ENCODE measurements around the gene NYAP2. TPM values are rescaled to one million over a fixed set of nuclear protein-coding genes. Genes with fewer than 3 reads are reported as not detected.

Gene NYAP2
- polyA plus RNA-seq, 1 donor from 2014 or later, result not detected

DNA sequence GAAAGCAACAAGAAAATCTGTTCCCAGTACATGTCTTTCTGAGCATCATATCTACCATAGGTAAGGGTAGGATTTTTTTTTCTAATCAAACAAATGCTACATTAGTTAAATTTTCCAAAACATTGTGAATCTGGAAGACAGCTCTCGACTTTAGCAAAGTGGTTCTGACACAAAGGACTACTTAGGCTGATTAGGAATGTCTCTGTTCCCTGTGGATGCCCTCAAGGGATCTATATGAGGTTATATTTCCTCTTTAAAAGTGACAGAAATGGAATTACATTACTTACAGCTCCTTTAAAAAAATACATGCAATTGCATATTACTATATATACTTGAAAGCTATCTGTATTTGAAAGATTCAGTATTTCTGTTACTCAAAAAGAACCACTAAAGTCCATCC lies 15.4 kb downstream of the NYAP2 start:
- H3K36me3 Mint-ChIP-seq, result no peaks in the 10 kb centered on the region
- H3K27me3 Mint-ChIP-seq, result peaks cover 2% of the 10 kb centered on the region
- no peaks in the 10 kb centered on the region for H3K9me3 Mint-ChIP-seq
- no peaks in the 10 kb centered on the region for H3K4me1 Mint-ChIP-seq
- no peak overlapping the region for H3K4me3 Mint-ChIP-seq
- H3K27ac Mint-ChIP-seq, result no peak overlapping the region

DNA sequence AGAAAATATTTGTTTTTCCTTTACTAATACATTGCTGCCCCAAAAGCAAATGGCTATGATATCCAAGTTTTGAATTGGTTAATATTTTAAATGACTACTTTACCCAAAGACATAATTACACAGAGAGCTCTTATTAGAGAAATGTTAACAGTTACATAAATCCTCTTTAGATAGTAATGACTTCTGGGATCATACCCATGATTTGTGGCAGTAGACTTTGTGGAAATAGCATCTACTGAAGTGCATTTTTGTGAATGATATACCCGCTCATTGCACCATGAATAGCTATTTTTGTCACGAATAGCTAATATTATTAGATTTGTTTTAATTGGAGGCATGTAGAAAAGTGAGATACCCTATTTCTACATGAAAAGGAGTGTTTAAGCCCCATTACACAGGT lies 15.8 kb downstream of the NYAP2 start:
- peaks cover 2% of the 10 kb centered on the region for H3K27me3 Mint-ChIP-seq
- no peak overlapping the region for H3K4me3 Mint-ChIP-seq
- H3K36me3 Mint-ChIP-seq, result no peaks in the 10 kb centered on the region
- H3K9me3 Mint-ChIP-seq, result no peaks in the 10 kb centered on the region
- no peak overlapping the region for H3K27ac Mint-ChIP-seq
- H3K4me1 Mint-ChIP-seq, result no peaks in the 10 kb centered on the region

DNA sequence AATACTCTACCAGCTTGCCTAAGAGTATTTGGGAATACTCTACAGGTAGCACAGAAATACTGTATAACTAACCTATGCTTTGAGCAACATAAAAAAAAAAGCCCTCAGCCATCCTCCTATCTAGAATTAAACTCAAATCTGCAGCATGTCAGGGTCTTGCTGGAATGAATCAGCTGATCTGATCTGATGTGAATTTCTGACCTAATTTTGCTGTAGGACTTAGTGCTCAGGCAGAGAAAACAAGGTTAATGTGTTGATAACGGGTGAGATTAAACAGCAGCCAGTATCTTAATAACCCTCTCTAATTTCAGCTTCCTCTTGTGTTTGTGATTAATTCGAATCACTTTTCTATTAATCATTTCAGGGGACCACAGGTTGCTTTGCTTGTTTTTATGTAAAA lies 16.3 kb downstream of the NYAP2 start:
- no peaks in the 10 kb centered on the region for H3K9me3 Mint-ChIP-seq
- peaks cover 2% of the 10 kb centered on the region for H3K27me3 Mint-ChIP-seq
- H3K4me1 Mint-ChIP-seq, result no peaks in the 10 kb centered on the region
- no peaks in the 10 kb centered on the region for H3K36me3 Mint-ChIP-seq
- H3K27ac Mint-ChIP-seq, result no peak overlapping the region
- no peak overlapping the region for H3K4me3 Mint-ChIP-seq

DNA sequence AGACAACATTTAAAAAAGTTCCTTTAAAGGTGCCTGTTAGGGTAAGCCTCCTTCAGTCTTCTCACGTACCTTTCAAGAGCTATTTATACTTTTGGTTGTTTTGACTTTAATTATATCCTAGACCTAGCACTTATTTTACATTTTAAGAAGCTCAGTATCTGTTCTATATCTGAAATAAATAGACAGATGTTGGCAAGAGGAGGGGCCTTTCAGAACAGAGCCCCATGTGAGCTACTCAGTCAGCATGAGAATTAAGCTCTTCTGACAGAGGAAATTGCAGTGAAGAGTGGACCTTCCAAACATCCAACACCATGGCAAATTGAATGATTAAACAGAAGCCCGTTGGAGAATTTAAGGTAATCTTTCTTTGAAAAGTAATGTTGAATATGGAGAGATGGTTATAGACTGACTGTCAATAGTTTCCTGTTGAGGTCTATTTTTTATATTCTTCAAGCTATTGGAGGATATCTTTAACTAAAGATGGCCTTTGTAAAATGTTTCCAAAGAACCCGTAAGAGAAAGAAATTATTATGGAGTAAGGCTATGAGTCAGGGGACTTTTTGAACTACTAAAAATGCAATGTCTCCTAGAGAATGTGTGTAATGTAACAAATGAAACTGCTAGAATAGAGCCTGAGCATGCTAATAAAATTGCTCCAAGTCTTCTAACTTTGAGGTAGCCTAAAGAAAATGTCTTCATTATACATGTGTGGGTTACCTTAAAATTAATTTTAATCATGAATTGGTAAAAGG lies 17.3 kb downstream of the NYAP2 start:
- Mint-ChIP-seq H3K27me3 (no peaks in the 10 kb centered on the region), H3K36me3 (no peaks in the 10 kb centered on the region), H3K4me3 (no peak overlapping the region), H3K27ac (no peak overlapping the region), H3K9me3 (no peaks in the 10 kb centered on the region), H3K4me1 (no peaks in the 10 kb centered on the region)

DNA sequence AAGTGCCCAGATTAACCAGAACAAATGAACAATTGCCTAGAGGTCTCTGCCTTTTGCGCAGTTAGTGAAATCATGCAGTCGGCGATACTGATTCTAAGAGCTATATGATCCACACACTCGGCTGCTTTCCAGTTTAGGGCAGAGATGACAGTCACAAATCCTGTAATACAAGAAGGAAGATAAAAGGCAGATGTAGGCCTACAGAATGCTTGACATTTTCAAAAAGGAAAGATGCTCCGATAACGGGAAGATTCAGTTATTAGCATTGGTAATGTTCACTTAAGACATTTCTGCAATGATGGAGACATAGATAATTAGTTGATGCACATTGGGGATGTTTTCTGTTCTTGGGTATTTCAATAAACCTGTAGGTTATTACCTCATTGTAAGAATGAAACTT lies 19.5 kb downstream of the NYAP2 start:
- no peak overlapping the region for H3K27ac Mint-ChIP-seq
- H3K9me3 Mint-ChIP-seq, result no peaks in the 10 kb centered on the region
- H3K4me3 Mint-ChIP-seq, result no peak overlapping the region
- peaks cover 2% of the 10 kb centered on the region for H3K27me3 Mint-ChIP-seq
- no peaks in the 10 kb centered on the region for H3K36me3 Mint-ChIP-seq
- H3K4me1 Mint-ChIP-seq, result no peaks in the 10 kb centered on the region

DNA sequence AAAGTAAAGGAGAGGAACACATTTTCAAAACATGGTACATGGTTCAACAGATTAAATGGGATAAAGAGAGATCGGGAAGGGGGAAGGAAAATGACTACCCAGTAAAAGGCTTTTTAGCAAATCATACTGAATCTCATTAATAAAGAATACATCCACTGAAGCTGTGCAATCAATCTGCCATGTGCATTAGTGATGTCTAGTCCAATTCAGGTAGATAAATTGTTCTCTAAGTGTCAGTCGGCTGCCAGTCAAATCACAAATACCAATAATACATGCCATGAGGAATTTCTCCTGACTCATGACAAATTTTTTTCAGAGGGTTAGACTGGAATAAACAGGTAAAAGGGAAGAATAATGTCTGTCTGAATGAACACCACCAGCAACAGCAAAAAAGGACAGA lies 22.6 kb downstream of the NYAP2 start:
- Mint-ChIP-seq H3K4me3 (no peak overlapping the region), H3K4me1 (no peaks in the 10 kb centered on the region), H3K36me3 (no peaks in the 10 kb centered on the region), H3K9me3 (peaks cover 0 to 1% (median 0%) of the 10 kb centered on the region in 3 donors), H3K27ac (no peak overlapping the region), H3K27me3 (peaks cover 2% of the 10 kb centered on the region)

GRCh38 chr2:225425284-225425683 lies 25.8 kb downstream of the NYAP2 start:
- Mint-ChIP-seq H3K27ac (no peak overlapping the region), H3K27me3 (peaks cover 4% of the 10 kb centered on the region), H3K9me3 (peaks cover 0 to 1% (median 0%) of the 10 kb centered on the region in 3 donors), H3K4me1 (no peaks in the 10 kb centered on the region), H3K36me3 (no peaks in the 10 kb centered on the region), H3K4me3 (no peak overlapping the region)

GRCh38 chr2:225428360-225428759 lies 28.9 kb downstream of the NYAP2 start:
- H3K27me3 Mint-ChIP-seq, result peaks cover 2% of the 10 kb centered on the region
- H3K27ac Mint-ChIP-seq, result no peak overlapping the region
- no peak overlapping the region for H3K4me3 Mint-ChIP-seq
- peaks cover 0 to 3% (median 0%) of the 10 kb centered on the region in 3 donors for H3K9me3 Mint-ChIP-seq
- no peaks in the 10 kb centered on the region for H3K36me3 Mint-ChIP-seq
- H3K4me1 Mint-ChIP-seq, result no peaks in the 10 kb centered on the region

GRCh38 chr2:225429717-225430116 lies 30.2 kb downstream of the NYAP2 start:
- Mint-ChIP-seq H3K4me1 (no peaks in the 10 kb centered on the region), H3K9me3 (peaks cover 0 to 3% (median 0%) of the 10 kb centered on the region in 3 donors), H3K36me3 (no peaks in the 10 kb centered on the region), H3K27me3 (peaks cover 2% of the 10 kb centered on the region), H3K4me3 (no peak overlapping the region), H3K27ac (no peak overlapping the region)

GRCh38 chr2:225431105-225431863 lies 31.8 kb downstream of the NYAP2 start:
- Mint-ChIP-seq H3K4me1 (no peaks in the 10 kb centered on the region), H3K36me3 (no peaks in the 10 kb centered on the region), H3K27ac (no peak overlapping the region), H3K4me3 (no peak overlapping the region), H3K9me3 (peaks cover 0 to 2% (median 0%) of the 10 kb centered on the region in 3 donors), H3K27me3 (peaks cover 2% of the 10 kb centered on the region)

GRCh38 chr2:225434014-225434413 lies 34.5 kb downstream of the NYAP2 start:
- no peak overlapping the region for H3K4me3 Mint-ChIP-seq
- H3K4me1 Mint-ChIP-seq, result peaks cover 0 to 3% (median 1%) of the 10 kb centered on the region in 3 donors
- no peak overlapping the region for H3K27ac Mint-ChIP-seq
- H3K36me3 Mint-ChIP-seq, result no peaks in the 10 kb centered on the region
- H3K27me3 Mint-ChIP-seq, result no peaks in the 10 kb centered on the region
- H3K9me3 Mint-ChIP-seq, result peaks cover 0 to 3% (median 0%) of the 10 kb centered on the region in 3 donors

GRCh38 chr2:225437319-225437718 lies 37.8 kb downstream of the NYAP2 start:
- Mint-ChIP-seq H3K36me3 (no peaks in the 10 kb centered on the region), H3K27me3 (peaks cover 4% of the 10 kb centered on the region), H3K4me1 (peaks cover 0 to 3% (median 1%) of the 10 kb centered on the region in 3 donors), H3K27ac (no peak overlapping the region), H3K4me3 (no peak overlapping the region), H3K9me3 (peaks cover 0 to 7% (median 4%) of the 10 kb centered on the region in 3 donors)

DNA sequence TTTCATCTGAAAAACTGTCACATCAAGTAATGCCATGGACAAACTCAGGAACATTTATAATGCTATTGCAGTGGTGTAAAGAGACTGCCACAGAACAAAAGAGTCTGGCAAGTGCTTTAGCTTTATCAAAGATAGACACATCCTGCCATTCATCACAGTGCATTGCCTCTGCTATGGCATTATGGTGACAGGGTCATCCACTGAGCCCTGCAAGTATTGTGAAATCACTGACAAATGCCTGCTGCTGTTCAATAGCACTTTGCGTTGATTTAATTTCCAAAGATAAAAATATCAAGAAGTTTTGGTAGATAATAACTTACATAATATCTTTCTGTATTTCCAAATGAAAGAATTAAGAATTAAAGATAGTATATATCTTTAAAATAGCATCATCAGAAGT lies 38.7 kb downstream of the NYAP2 start:
- H3K4me1 Mint-ChIP-seq, result peaks cover 0 to 3% (median 1%) of the 10 kb centered on the region in 3 donors
- no peak overlapping the region for H3K27ac Mint-ChIP-seq
- H3K27me3 Mint-ChIP-seq, result peaks cover 4% of the 10 kb centered on the region
- H3K36me3 Mint-ChIP-seq, result no peaks in the 10 kb centered on the region
- H3K4me3 Mint-ChIP-seq, result no peak overlapping the region
- H3K9me3 Mint-ChIP-seq, result peaks cover 0 to 6% (median 4%) of the 10 kb centered on the region in 3 donors

DNA sequence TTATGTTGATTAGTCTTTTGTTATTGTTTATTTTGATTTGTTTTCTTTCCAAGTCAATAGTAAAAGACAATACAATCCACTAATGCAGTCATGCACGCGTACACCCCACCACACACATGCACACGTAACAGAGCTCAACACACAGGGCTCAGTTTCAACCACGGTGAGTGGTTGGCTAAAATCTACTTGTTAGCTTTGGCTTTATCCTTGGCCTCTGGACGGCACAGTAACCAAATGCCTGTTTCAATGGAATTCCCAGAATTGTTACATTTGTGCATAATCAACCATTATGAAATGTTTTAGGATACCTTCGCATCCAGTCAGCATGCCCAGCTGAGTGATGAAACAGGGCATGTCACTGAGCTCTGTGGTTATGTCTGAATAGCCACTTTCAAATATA lies 53.2 kb downstream of the NYAP2 start:
- Mint-ChIP-seq H3K4me3 (no peak overlapping the region), H3K4me1 (no peaks in the 10 kb centered on the region), H3K36me3 (no peaks in the 10 kb centered on the region), H3K27me3 (no peaks in the 10 kb centered on the region), H3K27ac (no peak overlapping the region), H3K9me3 (no peaks in the 10 kb centered on the region)

DNA sequence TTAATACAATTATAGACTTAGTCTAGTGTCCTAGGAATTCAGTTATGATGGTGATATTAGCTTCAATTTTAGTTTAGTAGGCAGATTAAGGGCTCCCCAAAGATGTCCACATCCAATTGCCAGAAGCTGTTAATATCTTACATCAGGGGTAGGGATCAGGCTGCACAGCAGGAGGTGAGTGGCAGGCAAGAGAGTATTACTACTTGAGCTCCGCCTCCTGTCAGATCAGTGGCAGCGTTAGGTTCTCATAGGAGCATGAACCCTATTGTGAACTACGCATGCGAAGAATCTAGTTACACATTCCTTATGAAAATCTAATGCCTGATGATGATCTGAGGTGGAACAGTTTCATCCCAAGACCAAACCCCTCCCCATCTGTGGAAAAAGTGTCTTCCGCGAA lies 54.9 kb downstream of the NYAP2 start:
- H3K36me3 Mint-ChIP-seq, result no peaks in the 10 kb centered on the region
- H3K27ac Mint-ChIP-seq, result no peak overlapping the region
- no peaks in the 10 kb centered on the region for H3K27me3 Mint-ChIP-seq

More for the DNA sequence above, 54.9 kb downstream of the NYAP2 start:
- no peaks in the 10 kb centered on the region for H3K4me1 Mint-ChIP-seq
- no peaks in the 10 kb centered on the region for H3K9me3 Mint-ChIP-seq
- no peak overlapping the region for H3K4me3 Mint-ChIP-seq

Measured in IgD-negative memory B cell (primary cell).